CD4-positive, alpha-beta T cell treated with Interleukin-1 beta for 1 hour (primary cell): Measurements from ENCODE around the gene SPTLC2.
"Not testable (repeated sequence)": the region's sequence is repeated elsewhere in the genome, so short reads cannot be mapped to it uniquely, and the experiment has no call there.

ENCODE experiments used
- DNase-seq, 2 donors: peaks; one replicate each; pipeline ENCODE4 v3.0.0-alpha.2; 2020 to 2022

The SPTLC2 gene

DNA sequence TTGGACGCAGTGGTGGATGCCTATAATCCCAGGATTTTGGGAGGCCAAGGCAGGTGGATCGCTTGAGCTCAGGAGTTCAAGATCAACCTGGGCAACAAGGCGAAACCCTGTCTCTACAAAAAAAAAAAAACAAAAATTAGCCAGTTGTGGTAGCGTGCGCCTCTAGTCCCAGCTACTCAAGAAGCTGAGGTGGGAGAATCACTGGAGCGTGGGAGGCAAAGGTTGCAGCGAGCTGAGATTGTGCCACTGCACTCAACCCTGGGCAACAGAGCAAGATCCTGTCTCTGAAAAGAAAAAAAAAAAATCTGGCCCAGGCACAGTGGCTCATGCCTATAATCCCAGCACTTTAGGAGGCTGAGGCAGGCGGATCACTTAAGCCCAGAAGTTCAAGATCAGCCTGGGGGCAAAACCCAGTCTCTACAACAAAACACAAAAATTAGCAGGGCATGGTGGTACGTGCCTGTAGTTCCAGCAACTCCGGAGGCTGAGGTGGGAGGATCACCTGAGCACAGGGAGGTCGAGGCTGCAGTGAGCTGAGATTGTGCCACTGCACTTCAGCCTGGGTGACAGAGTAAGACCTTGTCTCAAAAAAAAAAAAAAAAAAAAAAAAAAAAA lies 27.9 kb downstream of the SPTLC2 start:
- DNase-seq = not testable (repeated sequence)

- no peak for DNase-seq
Measured at GRCh38 chr14:77585385-77585784, 31.1 kb downstream of the SPTLC2 start.

- DNase-seq = no peak
Measured at GRCh38 chr14:77584809-77585208, 31.6 kb downstream of the SPTLC2 start.

DNA sequence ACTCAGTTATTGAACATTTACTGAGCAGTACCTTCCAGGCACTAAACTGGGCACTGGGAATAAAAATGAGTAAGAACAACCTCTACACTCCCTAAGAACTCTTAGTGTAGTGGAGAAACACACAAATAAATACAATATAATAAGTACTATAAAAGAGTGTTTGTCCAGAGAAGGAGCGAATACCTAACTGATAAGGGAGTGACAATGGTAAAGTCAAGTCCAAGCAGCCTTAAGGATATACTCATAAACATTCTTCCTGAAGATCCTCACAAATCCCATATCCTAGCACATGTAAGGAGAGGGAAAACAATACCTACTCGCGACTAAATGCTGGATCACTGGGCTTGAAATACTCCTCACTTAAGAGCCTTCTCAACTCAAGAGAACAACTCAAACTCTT lies 32.8 kb downstream of the SPTLC2 start:
- no peak for DNase-seq

DNA sequence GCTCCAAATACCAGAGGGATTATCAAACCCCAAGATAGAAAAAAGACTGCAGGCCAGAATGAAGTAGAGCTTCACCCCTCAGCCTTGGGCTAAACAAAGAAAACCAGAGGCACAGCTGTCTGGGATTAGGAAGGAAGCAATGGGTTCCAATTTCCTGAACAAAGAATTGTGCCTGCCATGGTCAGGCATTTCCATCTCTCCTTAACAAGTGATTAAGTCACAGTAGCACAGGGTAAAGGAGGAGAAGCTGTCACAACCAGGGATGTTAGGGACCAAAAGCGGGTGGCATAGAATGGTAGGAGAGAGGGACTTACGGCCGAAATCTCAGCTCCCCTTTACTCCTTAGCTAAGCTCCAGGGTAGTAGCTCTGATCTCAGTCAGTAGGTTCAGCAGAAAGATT lies 33.9 kb downstream of the SPTLC2 start:
- no peak for DNase-seq

- DNase-seq = peak in 1 of 2 donors; percentile 43
Measured at GRCh38 chr14:77580964-77581505, 35.4 kb downstream of the SPTLC2 start.

GRCh38 chr14:77580477-77580876 lies 36.0 kb downstream of the SPTLC2 start:
- DNase-seq = no peak

- no peak for DNase-seq
Measured at GRCh38 chr14:77579780-77580179, 36.7 kb downstream of the SPTLC2 start.

GRCh38 chr14:77579065-77579464 lies 37.4 kb downstream of the SPTLC2 start:
- DNase-seq = no peak

- no peak for DNase-seq
Measured at GRCh38 chr14:77574446-77575115, 41.9 kb downstream of the SPTLC2 start.

DNA sequence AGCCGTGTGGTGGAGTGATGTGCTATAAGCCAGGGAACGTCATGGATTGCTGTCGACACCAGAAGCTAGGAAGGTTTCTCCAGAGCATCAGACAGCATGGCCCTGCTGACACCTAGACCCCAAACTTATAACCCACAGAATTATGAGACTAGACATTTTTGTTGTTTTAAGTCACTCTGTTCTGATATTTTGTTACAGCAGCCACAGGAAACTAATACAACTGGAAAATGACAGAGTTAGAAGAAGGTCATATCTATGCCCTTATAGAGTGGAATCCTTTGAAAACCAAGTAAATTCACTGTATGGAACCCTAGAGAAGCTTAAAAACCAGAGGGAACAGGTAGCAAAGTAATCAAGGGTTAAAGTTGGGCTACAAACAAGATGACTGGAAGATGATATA lies 42.5 kb downstream of the SPTLC2 start:
- no peak for DNase-seq

- no peak for DNase-seq
Measured at GRCh38 chr14:77570706-77571268, 45.6 kb downstream of the SPTLC2 start.

- DNase-seq = no peak
Measured at GRCh38 chr14:77565994-77566305, 50.5 kb downstream of the SPTLC2 start.

GRCh38 chr14:77565289-77565993 lies 51.0 kb downstream of the SPTLC2 start:
- DNase-seq = no peak

- DNase-seq = no peak
Measured at GRCh38 chr14:77562681-77563080, 53.8 kb downstream of the SPTLC2 start.

GRCh38 chr14:77561881-77562280 lies 54.6 kb downstream of the SPTLC2 start:
- no peak for DNase-seq

DNA sequence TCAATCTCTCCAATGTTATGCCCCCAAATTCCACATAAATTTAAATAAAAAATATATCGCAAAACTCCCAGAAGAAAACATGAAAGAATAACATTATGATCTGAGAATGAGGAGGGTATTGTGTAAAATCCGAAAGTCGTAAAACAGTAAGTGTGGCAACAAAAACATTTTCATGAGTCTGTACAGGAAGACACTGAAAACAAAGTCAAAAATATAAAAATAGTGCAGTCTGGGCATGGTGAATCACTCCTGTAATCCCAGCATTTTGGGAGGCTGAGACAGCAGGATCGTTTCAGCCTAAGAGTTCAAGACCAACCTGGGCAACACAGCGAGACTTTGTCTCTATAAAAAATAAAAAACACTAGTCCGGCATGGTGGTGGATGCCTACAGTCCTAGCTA lies 57.1 kb downstream of the SPTLC2 start:
- DNase-seq = no peak

DNA sequence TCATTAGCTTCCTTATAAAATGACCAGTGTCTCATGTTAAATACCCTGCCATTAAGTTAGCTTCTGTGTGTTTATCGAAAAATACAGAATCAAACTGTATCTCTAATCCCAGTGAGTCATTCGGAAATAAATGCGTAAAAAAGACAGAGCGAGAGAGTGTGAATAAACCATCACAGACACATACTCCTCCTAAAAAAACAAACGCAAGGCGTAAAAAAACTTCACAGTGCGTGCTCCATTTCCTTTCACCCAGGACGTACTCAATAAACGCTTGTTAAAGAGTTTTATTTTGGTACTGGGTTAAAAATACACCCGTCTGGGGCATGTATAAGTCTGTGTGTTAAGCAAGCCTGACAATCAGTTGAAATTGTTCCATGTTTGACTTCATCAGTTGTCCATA lies 59.0 kb downstream of the SPTLC2 start:
- no peak for DNase-seq

- DNase-seq = no peak
Measured at GRCh38 chr14:77556946-77557345, 59.5 kb downstream of the SPTLC2 start.

DNA sequence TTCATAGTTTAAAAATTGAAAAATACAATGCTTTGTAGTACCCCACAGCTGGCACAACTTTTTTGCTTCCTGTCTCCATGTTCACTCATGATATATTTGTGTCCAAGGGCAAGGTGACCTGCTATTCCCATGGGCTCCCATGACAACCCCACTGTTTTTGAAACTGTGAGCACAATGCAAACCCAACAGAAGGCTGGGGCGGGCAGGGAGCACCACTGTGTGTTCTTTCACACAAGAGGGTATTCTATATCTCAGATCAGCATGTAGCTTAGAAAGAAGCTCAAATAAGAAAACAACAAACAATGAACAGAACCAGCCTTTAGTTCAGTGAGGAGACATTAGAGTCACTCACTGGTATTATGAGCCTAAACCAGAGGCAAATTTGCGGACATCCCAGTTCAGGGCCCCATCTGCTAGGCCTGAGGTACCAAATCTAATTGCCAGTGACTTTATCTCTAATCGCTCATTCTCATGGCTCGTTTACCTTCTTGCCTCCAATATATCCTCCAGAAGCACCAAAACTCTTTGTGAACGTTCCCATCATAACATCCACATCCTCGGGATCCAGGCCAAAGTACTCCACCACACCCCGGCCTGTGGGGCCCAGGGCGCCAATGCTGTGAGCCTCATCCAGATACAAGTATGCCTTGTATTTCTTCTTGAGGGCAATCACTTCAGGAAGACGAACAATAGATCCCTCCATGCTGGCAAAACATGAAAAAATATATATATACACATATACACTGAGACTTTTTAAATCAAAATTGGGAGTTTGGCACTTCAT lies 61.4 kb downstream of the SPTLC2 start:
- DNase-seq = no peak

DNA sequence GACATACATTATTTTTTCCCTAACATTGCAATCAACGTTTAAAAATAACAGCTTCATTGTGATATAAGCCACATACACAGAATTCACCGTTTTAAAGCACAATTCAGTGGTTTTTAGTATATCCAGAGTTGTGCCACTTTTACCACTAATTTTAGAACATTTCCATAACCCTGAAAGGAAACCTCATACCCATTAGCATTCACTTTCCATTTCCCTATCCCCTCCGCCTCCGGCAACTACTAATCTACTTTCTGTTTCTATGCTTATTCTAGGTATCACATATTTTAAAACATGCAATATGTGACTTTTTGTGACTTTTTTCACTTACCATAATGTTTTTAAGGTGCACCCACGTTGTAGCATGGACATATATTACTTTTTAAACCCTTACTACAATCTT lies 62.2 kb downstream of the SPTLC2 start:
- DNase-seq = no peak

GRCh38 chr14:77549451-77549850 lies 67.0 kb downstream of the SPTLC2 start:
- no peak for DNase-seq
